Choroid plexus epithelial cell (primary cell): ENCODE measurements around the gene NCOR1.
"Not testable (repeated sequence)": the region's sequence is repeated elsewhere in the genome, so short reads cannot be mapped to it uniquely, and the experiment has no call there.

Experiments
- DNase-seq: peaks from one replicate; pipeline ENCODE4 v3.0.0-alpha.2; 2010; ENCODE audit warnings: low read depth
- H3K4me3 ChIP-seq: 2 replicates; pipeline ENCODE4 v1.5.1; 2011; ENCODE audit warnings: low read depth, mild to moderate bottlenecking, control low read depth, low read length, moderate library complexity
- CTCF ChIP-seq: conservative IDR thresholded peaks from 2 replicates; pipeline ENCODE4 v1.5.1; 2011; ENCODE audit warnings: low read depth, mild to moderate bottlenecking, control low read depth, inconsistent platforms, low read length, moderate library complexity

The NCOR1 gene

GRCh38 chr17:16121915-16122314, 93.4 kb downstream of the NCOR1 start:
- no peak overlapping the region for H3K4me3 ChIP-seq
- no peak for TF ChIP-seq CTCF
- DNase-seq = no peak

GRCh38 chr17:16120937-16121336, 94.4 kb downstream of the NCOR1 start:
- DNase-seq = no peak
- no peak for TF ChIP-seq CTCF
- H3K4me3 ChIP-seq = no peak overlapping the region

GRCh38 chr17:16117149-16117548, 98.2 kb downstream of the NCOR1 start:
- no peak for TF ChIP-seq CTCF
- no peak overlapping the region for H3K4me3 ChIP-seq
- no peak for DNase-seq

DNA sequence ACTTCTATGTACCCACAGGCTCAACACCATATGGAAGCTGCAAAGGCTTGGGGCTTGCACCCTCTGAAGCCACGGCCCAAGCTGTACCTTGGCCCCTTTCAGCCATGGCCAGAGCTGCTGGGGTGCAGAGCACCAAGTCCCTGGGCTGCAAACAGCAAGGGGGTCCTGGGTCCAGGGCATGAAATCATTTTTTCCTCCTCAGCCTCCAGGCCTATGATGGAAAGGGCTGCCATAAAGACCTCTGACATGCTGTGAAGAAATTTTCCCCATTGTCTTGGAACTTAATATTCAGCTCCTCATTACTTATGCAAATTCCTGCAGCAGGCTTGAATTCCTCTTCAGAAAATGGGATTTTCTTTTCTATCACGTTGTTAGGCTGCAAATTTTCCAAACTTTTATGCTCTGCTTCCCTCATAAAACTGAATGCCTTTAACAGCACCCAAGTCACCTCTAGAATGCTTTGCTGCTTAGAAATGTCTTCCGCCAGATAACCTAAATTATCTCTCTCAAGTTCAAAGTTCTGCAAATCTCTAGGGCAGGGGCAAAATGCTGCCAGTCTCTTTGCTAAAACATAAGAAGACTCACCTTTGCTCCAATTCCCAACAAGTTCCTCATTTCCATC, 100.1 kb downstream of the NCOR1 start:
- H3K4me3 ChIP-seq, DNase-seq: not testable (repeated sequence)

DNA sequence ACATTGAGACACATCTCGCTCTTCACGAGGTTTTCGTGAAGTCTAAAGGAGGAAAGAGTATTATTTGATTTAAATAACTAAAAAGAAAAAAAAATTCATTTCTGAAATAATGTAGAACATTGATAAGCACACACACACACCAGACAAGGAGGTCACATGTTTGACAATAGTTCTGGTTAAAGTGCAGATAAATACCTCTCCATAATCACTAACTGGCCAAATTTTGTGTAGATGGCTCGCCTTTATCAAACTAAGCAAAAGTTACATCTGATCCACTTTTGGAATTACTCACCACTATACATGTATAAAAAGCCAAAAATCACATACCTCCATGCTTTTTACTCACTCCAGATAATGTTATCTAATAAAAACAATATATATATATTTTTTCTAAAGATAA, 106.5 kb downstream of the NCOR1 start:
- TF ChIP-seq CTCF = no peak
- no peak for DNase-seq
- no peak overlapping the region for H3K4me3 ChIP-seq

- TF ChIP-seq CTCF = no peak
- DNase-seq = no peak
- no peak overlapping the region for H3K4me3 ChIP-seq
These were observed 106.9 kb downstream of the NCOR1 start for GRCh38 chr17:16108386-16108785.

DNA sequence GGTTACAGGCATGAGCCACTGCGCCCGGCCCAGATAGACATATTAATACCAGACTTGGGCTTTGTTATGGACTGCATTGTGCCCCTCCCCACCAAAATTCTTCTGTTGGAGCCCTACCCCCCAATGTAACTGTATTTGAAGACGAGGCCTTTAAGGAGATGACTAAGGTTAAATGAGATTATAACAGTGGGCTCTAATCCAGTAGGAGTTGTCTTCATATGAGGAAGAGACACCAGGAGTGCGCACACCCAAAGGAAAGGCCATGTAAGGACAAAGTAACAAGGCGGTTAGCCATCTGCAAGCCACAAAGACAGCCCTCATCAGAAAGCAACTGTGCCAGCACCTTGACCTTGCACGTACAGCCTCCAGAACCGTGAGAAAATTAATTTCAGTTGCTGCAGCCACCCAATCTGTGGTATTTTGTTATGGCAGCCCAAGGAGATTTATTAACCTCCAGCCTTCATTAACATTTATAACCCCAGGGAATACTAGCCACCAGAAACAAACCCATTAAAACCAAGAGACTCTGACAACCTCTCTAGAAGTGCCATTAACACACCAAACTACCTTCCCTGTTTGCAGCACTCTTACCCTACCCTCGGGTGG, 108.1 kb downstream of the NCOR1 start:
- DNase-seq = no peak
- TF ChIP-seq CTCF = no peak
- no peak overlapping the region for H3K4me3 ChIP-seq
